K562 (cell line): ENCODE data around the gene C4A. TPM values are rescaled to one million over a fixed set of nuclear protein-coding genes. Genes with fewer than 3 reads are reported as not detected.

Experiments used
- CHD7 ChIP-seq: fragments of 200-600 bp; sonication (generic); IDR thresholded peaks from one replicate; pipeline ENCODE4 v1.6.1; 2012; ENCODE audit warnings: mild to moderate bottlenecking, low read depth, low read length, inconsistent platforms
- CREM ChIP-seq: IDR thresholded peaks from 2 replicates; pipeline ENCODE4 v1.6.1; 2014; ENCODE audit warnings: antibody characterized with exemption, low read depth
- EP400 ChIP-seq: fragments of 450-650 bp; IDR thresholded peaks from 2 replicates; pipeline ENCODE4 v1.6.1; 2017; ENCODE audit warnings: antibody characterized with exemption, mild to moderate bottlenecking, moderate library complexity
- MTA1 ChIP-seq: fragments of 450-650 bp; IDR thresholded peaks from 2 replicates; pipeline ENCODE4 v1.6.1; 2017; ENCODE audit warnings: borderline replicate concordance
- NKRF ChIP-seq: fragments of 450-650 bp; IDR thresholded peaks from 2 replicates; pipeline ENCODE4 v1.6.1; 2016; ENCODE audit warnings: borderline replicate concordance
- STAT5B ChIP-seq: fragments of 250-450 bp; sonication (Bioruptor Pico); IDR thresholded peaks from 2 replicates; pipeline ENCODE4 v1.8.0; 2021; ENCODE audit warnings: mild to moderate bottlenecking, inconsistent platforms
- UBTF ChIP-seq, 2 experiments: IDR thresholded peaks; 2 replicates each; pipeline ENCODE4 v1.6.1; 2012; ENCODE audit warnings: improper control_type of control experiment in 2 of 2, low read depth in 2 of 2, low read length in 2 of 2, borderline replicate concordance in 1 of 2
- polyA plus RNA-seq, 8 experiments: library from polyadenylated mRNA; depleted of rRNA in 4 of 8; stranded (reverse) in 5 of 8; unstranded in 3 of 8; fragments of >200 nt; fragmentation: Nextera tagmentation in 2 of 8; fragmentation: Illumina TruSeq in 1 of 8; extraction: Ambion mirVana in 2 of 8; extraction: Trizol in 1 of 8; gene quantifications; 2 replicates each; pipeline versions ENCODE4 v1.2.1 to v1.2.3, GENCODE V29; 2011 to 2014; ENCODE audit warnings: inconsistent platforms in 1 of 8, missing spikeins in 1 of 8
- total RNA-seq, 7 experiments: library from RNA; depleted of rRNA in 6 of 7; stranded (reverse); fragments of >200 nt in 6 of 7; fragmentation: Illumina TruSeq in 2 of 7; extraction: Trizol in 2 of 7; gene quantifications; 2 replicates each; pipeline versions ENCODE4 v1.2.1 to v1.2.3, GENCODE V29; 2011 to 2021; ENCODE audit warnings: low replicate concordance in 1 of 7

Gene C4A
- total and polyA plus RNA-seq, 9 of the 15 experiments (the other 6 are each of a cell fraction or from before 2014, with no cell fraction given), result 0.27 to 7.6 (median 5.0) TPM

- TF ChIP-seq CHD7, result no peak
- TF ChIP-seq UBTF (IDR thresholded peaks at IDR 0.05; ENCODE audit: borderline replicate concordance in 1 of 2, low read depth in 2 of 2, low read length in 2 of 2), result no peak
- no peak for TF ChIP-seq EP400
- no peak for TF ChIP-seq CREM
- TF ChIP-seq MTA1, result no peak
- no peak for TF ChIP-seq STAT5B (CRISPR knock-in tag)
- TF ChIP-seq NKRF, result no peak
Measured at GRCh38 chr6:31971279-31971992, 10.4 kb upstream of the C4A start (continued).
